PFSK-1 (cell line): ENCODE data around the gene KDM2A.

Source experiments
- SIN3A ChIP-seq: IDR thresholded peaks from 2 replicates; pipeline ENCODE4 v1.6.1; 2012; ENCODE audit warnings: mild to moderate bottlenecking, low read length, moderate library complexity, borderline replicate concordance; ENCODE audit not compliant: insufficient read depth
- TAF1 ChIP-seq: IDR thresholded peaks from 2 replicates; pipeline ENCODE4 v1.6.1; 2012; ENCODE audit warnings: low read length, control low read depth, borderline replicate concordance; ENCODE audit not compliant: insufficient read depth
- TF ChIP-seq, protein P1 (sequence below), 2 experiments: IDR thresholded peaks; 2 replicates each; pipeline versions ENCODE4 v1.6.1 to v1.8.0; 2011 to 2012; ENCODE audit warnings: low read depth in 2 of 2, low read length in 2 of 2, control low read depth in 1 of 2, inconsistent platforms in 1 of 2, mild to moderate bottlenecking in 1 of 2, moderate library complexity in 1 of 2; ENCODE audit not compliant: insufficient read depth in 1 of 2

DNA sequence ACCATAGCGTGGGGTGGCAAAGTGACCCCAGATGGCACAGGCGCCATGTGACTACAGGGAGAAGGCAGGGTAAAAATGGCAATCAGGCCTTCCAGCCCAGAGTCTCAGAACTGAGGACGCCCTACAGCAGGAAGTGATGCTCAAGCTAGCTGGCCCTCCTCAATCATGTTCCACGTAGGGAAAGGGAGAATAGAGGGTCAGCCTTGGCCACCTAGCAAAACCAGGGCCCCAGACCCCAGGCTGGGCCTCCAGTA, 169.1 kb downstream of the KDM2A start:
- no peak for TF ChIP-seq TAF1
- TF ChIP-seq SIN3A = no peak
- TF ChIP-seq, protein P1, sequence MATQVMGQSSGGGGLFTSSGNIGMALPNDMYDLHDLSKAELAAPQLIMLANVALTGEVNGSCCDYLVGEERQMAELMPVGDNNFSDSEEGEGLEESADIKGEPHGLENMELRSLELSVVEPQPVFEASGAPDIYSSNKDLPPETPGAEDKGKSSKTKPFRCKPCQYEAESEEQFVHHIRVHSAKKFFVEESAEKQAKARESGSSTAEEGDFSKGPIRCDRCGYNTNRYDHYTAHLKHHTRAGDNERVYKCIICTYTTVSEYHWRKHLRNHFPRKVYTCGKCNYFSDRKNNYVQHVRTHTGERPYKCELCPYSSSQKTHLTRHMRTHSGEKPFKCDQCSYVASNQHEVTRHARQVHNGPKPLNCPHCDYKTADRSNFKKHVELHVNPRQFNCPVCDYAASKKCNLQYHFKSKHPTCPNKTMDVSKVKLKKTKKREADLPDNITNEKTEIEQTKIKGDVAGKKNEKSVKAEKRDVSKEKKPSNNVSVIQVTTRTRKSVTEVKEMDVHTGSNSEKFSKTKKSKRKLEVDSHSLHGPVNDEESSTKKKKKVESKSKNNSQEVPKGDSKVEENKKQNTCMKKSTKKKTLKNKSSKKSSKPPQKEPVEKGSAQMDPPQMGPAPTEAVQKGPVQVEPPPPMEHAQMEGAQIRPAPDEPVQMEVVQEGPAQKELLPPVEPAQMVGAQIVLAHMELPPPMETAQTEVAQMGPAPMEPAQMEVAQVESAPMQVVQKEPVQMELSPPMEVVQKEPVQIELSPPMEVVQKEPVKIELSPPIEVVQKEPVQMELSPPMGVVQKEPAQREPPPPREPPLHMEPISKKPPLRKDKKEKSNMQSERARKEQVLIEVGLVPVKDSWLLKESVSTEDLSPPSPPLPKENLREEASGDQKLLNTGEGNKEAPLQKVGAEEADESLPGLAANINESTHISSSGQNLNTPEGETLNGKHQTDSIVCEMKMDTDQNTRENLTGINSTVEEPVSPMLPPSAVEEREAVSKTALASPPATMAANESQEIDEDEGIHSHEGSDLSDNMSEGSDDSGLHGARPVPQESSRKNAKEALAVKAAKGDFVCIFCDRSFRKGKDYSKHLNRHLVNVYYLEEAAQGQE (IDR thresholded peaks at IDR 0.05; ENCODE audit: insufficient read depth in 1 of 2, low read depth in 2 of 2, low read length in 2 of 2) = no peak
